HEK293 (cell line): ENCODE data around the gene YDJC.

Experiments
- CTCF ChIA-PET: fragments of 350-600 bp; formaldehyde crosslinking; extraction: SDS; loops from one replicate; lab custom pipeline; 2021; ENCODE audit warnings: antibody characterized with exemption; lab: Yijun Ruan, JAX
- POLR2A ChIA-PET: fragments of 300-600 bp; formaldehyde crosslinking; extraction: SDS; loops from one replicate; lab custom pipeline; 2020; ENCODE audit warnings: antibody characterized with exemption, inconsistent platforms; lab: Yijun Ruan, JAX
- H3K27ac ChIP-seq: fragments of 200-500 bp; sonication (Bioruptor generic); 2 replicates; pipeline ENCODE4 v1.5.1; 2014; ENCODE audit warnings: low read depth, low read length, control low read depth, inconsistent platforms; ENCODE audit errors: extremely low read depth
- H3K36me3 ChIP-seq, 2 experiments: fragments of 200-500 bp in 1 of 2; sonication (Bioruptor generic) in 1 of 2; 1 replicate in 1 of 2; 2 replicates in 1 of 2; pipeline ENCODE4 v1.5.1; 2014 to 2017; ENCODE audit warnings: inconsistent platforms in 2 of 2, low read length in 2 of 2; ENCODE audit not compliant: control insufficient read depth in 2 of 2, insufficient read depth in 1 of 2
- H3K4me1 ChIP-seq: fragments of 200-500 bp; sonication (Bioruptor generic); 2 replicates; pipeline ENCODE4 v1.5.1; 2014; ENCODE audit warnings: mild to moderate bottlenecking, low read length, inconsistent platforms; ENCODE audit not compliant: control insufficient read depth, insufficient read depth
- H3K4me3 ChIP-seq: 2 replicates; pipeline ENCODE4 v1.5.1; 2011; ENCODE audit warnings: low read depth, mild to moderate bottlenecking, control low read depth, low read length, moderate library complexity
- H3K9me3 ChIP-seq: fragments of 200-500 bp; sonication (Bioruptor generic); 2 replicates; pipeline ENCODE4 v1.5.1; 2014; ENCODE audit warnings: low read depth, low read length, inconsistent platforms; ENCODE audit not compliant: control insufficient read depth, insufficient read depth
- BCL11A ChIP-seq: fragments of 450-650 bp; formaldehyde crosslinking; IDR thresholded peaks from 2 replicates; pipeline ENCODE4 v1.5.1; 2016; ENCODE audit warnings: low read depth, missing biosample characterization, missing genetic modification characterization
- INSM2 ChIP-seq: fragments of 450-650 bp; formaldehyde crosslinking; IDR thresholded peaks from 2 replicates; pipeline ENCODE4 v1.5.1; 2016; ENCODE audit warnings: missing biosample characterization, missing genetic modification characterization
- PRDM10 ChIP-seq: fragments of 450-650 bp; formaldehyde crosslinking; IDR thresholded peaks from 2 replicates; pipeline ENCODE4 v1.5.1; 2016; ENCODE audit warnings: missing biosample characterization, missing genetic modification characterization
- TCF7L2 ChIP-seq: IDR thresholded peaks from 2 replicates; pipeline ENCODE4 v1.6.1; 2011; ENCODE audit warnings: low read depth, mild to moderate bottlenecking, inconsistent platforms, low read length, moderate library complexity, borderline replicate concordance
- ZNF302 ChIP-seq: fragments of 450-650 bp; formaldehyde crosslinking; IDR thresholded peaks from 2 replicates; pipeline ENCODE4 v1.5.1; 2016; ENCODE audit warnings: missing biosample characterization, missing genetic modification characterization, low read depth
- ZNF473 ChIP-seq: fragments of 450-650 bp; formaldehyde crosslinking; IDR thresholded peaks from 2 replicates; pipeline ENCODE4 v1.5.1; 2017; ENCODE audit warnings: missing biosample characterization, missing genetic modification characterization
- ZNF501 ChIP-seq: fragments of 450-650 bp; formaldehyde crosslinking; IDR thresholded peaks from 2 replicates; pipeline ENCODE4 v1.5.1; 2016; ENCODE audit warnings: missing biosample characterization, missing genetic modification characterization
- ZNF513 ChIP-seq: fragments of 450-650 bp; IDR thresholded peaks from 2 replicates; pipeline ENCODE4 v1.5.1; 2018; ENCODE audit warnings: missing biosample characterization, missing genetic modification characterization
- ZNF792 ChIP-seq: fragments of 450-650 bp; formaldehyde crosslinking; IDR thresholded peaks from 2 replicates; pipeline ENCODE4 v1.5.1; 2016; ENCODE audit warnings: missing biosample characterization, missing genetic modification characterization
- ZSCAN4 ChIP-seq: fragments of 450-650 bp; formaldehyde crosslinking; IDR thresholded peaks from 2 replicates; pipeline ENCODE4 v1.5.1; 2017; ENCODE audit warnings: missing biosample characterization, missing genetic modification characterization

Gene YDJC

GRCh38 chr22:21599053-21599893 is 30.5 kb downstream of the YDJC start:
- peaks cover 22 to 45% of the 10 kb centered on the region in 2 experiments for H3K36me3 ChIP-seq
- POLR2A ChIA-PET, result interaction anchor here (1.2 kb wide), 1 partner anchor 20 kb away, joined by 4 read pairs; no protein-coding TSS in a partner anchor

More at GRCh38 chr22:21599053-21599893, 30.5 kb downstream of the YDJC start:
- H3K4me3 ChIP-seq, result no peak overlapping the region
- CTCF ChIA-PET, result interaction anchor here (0.6 to 1.5 kb wide), 2 partner anchors 26 to 28 kb away, joined by 3 read pairs; no protein-coding TSS in a partner anchor
- no peak overlapping the region for H3K27ac ChIP-seq
- TF ChIP-seq ZNF792 (tag by site-specific recombination), result no peak
- TF ChIP-seq ZNF473 (tag by site-specific recombination), result no peak
- no peak for TF ChIP-seq BCL11A (tag by site-specific recombination)
- no peak for TF ChIP-seq ZSCAN4
- no peak for TF ChIP-seq PRDM10 (tag by site-specific recombination)
- no peak for TF ChIP-seq ZNF513 (tag by site-specific recombination)
- TF ChIP-seq TCF7L2, result no peak
- TF ChIP-seq ZNF302 (tag by site-specific recombination), result no peak
- TF ChIP-seq INSM2 (tag by site-specific recombination), result no peak
- no peak for TF ChIP-seq ZNF501
- no peaks in the 10 kb centered on the region for H3K4me1 ChIP-seq
- H3K9me3 ChIP-seq, result no peaks in the 10 kb centered on the region
